Prostate gland (tissue), 2 donors: ENCODE results near the gene CIC. TPM values are rescaled to one million over a fixed set of nuclear protein-coding genes. Genes with fewer than 3 reads are reported as not detected.

ENCODE experiments used
- DNase-seq: peaks from one replicate; pipeline ENCODE4 v3.0.0-alpha.2; 2019; ENCODE audit warnings: low spot score
- H3K27ac ChIP-seq, 2 donors: fragments of 200-600 bp; sonication (generic); 2 replicates each; pipeline ENCODE4 v1.5.1; 2017 to 2019
- H3K27me3 ChIP-seq: fragments of 200-600 bp; sonication (generic); replicated peaks from 2 replicates; pipeline ENCODE4 v1.5.1; 2019; ENCODE audit not compliant: insufficient read depth
- H3K36me3 ChIP-seq, 2 donors: fragments of 200-600 bp; sonication (generic); 1 replicate in 1 of 2; 2 replicates in 1 of 2; pipeline versions ENCODE4 v1.5.1 to v1.8.1; 2017 to 2019
- H3K4me1 ChIP-seq: fragments of 200-600 bp; sonication (generic); replicated peaks from 2 replicates; pipeline ENCODE4 v1.5.1; 2019
- H3K4me3 ChIP-seq, 2 donors: fragments of 200-600 bp; sonication (generic); 2 replicates each; pipeline ENCODE4 v1.5.1; 2017 to 2019
- H3K9me3 ChIP-seq: fragments of 200-600 bp; sonication (generic); 2 replicates; pipeline ENCODE4 v1.5.1; 2017
- POLR2A ChIP-seq: fragments of 450-650 bp; IDR thresholded peaks from one replicate; pipeline ENCODE4 v1.6.1; 2016; ENCODE audit warnings: antibody characterized with exemption, mild to moderate bottlenecking
- POLR2AphosphoS5 ChIP-seq: sonication (generic); formaldehyde crosslinking; IDR thresholded peaks from one replicate; pipeline ENCODE4 v1.6.1; 2017; ENCODE audit warnings: antibody characterized with exemption
- WGBS: methylation state at CpG from one replicate; pipeline ENCODE4 v1.1.5; 2018; 5-methylcytosine and 5-hydroxymethylcytosine counted together
- intact Hi-C: fragments of 100-400 bp; cut with DNase I; formaldehyde crosslinking; loops from one replicate; pipeline ENCODE4 v1.14.2; 2022
- total RNA-seq, 2 donors: library from RNA; depleted of rRNA; stranded (reverse); fragments of >200 nt; gene quantifications; one replicate each; pipeline ENCODE4 v1.1.0, GENCODE V29; 2016
- TF ChIP-seq, protein P1 (sequence below), 4 experiments: fragments of 200-600 bp in 2 of 4; fragments of 450-650 bp in 2 of 4; sonication (generic) in 2 of 4; IDR thresholded peaks; 1 replicate in 3 of 4; 2 replicates in 1 of 4; pipeline ENCODE4 v1.5.1; 2016 to 2019; ENCODE audit warnings: antibody characterized with exemption in 4 of 4, mild to moderate bottlenecking in 2 of 4, moderate library complexity in 2 of 4

Gene CIC
- total RNA-seq, 2 donors from 2014 or later: 64.6 to 145 TPM

DNA sequence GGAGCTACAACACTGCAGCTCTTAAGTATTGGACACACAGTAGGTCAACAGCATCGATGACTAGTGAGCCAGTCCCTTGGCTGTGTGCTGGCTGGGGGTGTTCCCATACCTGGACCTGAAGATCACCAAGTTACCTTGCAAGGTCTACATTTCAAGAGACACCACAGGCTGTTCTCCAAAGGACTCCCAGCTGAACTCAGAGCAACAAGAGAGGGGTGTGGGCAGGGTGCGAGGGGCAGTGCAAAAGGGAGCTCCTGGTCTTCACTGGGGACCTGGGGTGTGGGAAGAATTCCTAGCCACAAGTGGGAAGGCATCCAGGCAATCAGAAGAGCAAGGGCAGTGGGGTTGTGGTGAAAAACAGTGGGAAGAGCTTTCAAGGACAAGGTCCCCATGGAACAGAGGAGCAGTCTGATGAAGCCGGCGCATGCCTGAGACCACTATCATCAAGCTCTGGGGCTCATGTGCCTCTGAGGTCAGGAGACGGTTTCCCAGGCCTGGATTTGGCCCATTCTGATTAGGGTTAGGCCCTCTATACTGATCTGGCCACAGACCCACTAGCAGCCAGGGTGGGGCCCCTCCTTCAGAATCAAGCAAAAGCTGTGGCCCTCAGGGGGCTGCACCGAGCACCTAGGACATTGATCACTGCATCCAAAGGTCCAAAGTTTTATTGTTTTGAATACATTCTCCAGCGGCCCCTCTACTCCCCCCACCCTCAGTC, 22.0 kb upstream of the CIC start:
- H3K27ac ChIP-seq: no peak overlapping the region
- no peak for DNase-seq
- intact Hi-C loops: loop anchor here (2.0 kb wide), 1 partner anchor 32 kb away; no protein-coding TSS in a partner anchor

GRCh38 chr19:42247640-42248199, 21.3 kb upstream of the CIC start:
- 92% methylated on average over 6 of the region's 6 CpGs for WGBS
- Histone ChIP-seq H3K27ac (no peak overlapping the region), H3K4me3 (no peak overlapping the region), H3K9me3 (no peaks in the 10 kb centered on the region), H3K36me3 (no peaks in the 10 kb centered on the region), H3K4me1 (peaks cover 16% of the 10 kb centered on the region), H3K27me3 (no peaks in the 10 kb centered on the region)
- DNase-seq: no peak
- TF ChIP-seq, protein P1, sequence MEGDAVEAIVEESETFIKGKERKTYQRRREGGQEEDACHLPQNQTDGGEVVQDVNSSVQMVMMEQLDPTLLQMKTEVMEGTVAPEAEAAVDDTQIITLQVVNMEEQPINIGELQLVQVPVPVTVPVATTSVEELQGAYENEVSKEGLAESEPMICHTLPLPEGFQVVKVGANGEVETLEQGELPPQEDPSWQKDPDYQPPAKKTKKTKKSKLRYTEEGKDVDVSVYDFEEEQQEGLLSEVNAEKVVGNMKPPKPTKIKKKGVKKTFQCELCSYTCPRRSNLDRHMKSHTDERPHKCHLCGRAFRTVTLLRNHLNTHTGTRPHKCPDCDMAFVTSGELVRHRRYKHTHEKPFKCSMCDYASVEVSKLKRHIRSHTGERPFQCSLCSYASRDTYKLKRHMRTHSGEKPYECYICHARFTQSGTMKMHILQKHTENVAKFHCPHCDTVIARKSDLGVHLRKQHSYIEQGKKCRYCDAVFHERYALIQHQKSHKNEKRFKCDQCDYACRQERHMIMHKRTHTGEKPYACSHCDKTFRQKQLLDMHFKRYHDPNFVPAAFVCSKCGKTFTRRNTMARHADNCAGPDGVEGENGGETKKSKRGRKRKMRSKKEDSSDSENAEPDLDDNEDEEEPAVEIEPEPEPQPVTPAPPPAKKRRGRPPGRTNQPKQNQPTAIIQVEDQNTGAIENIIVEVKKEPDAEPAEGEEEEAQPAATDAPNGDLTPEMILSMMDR (IDR thresholded peaks at IDR 0.05): no peak
- no peak for TF ChIP-seq POLR2A
- TF ChIP-seq POLR2AphosphoS5: no peak
- intact Hi-C loops: loop anchor here (2.0 kb wide), 1 partner anchor 31 kb away; no protein-coding TSS in a partner anchor

More for the DNA sequence above, 22.0 kb upstream of the CIC start:
- peaks cover 10% of the 10 kb centered on the region for H3K4me1 ChIP-seq
- no peaks in the 10 kb centered on the region for H3K36me3 ChIP-seq
- no peak overlapping the region for H3K4me3 ChIP-seq
- no peak for TF ChIP-seq POLR2AphosphoS5
- TF ChIP-seq POLR2A: no peak
- TF ChIP-seq, protein P1 (IDR thresholded peaks at IDR 0.05): no peak
- no peaks in the 10 kb centered on the region for H3K9me3 ChIP-seq
- WGBS: 77% methylated on average over 7 of the region's 7 CpGs
- H3K27me3 ChIP-seq: no peaks in the 10 kb centered on the region

DNA sequence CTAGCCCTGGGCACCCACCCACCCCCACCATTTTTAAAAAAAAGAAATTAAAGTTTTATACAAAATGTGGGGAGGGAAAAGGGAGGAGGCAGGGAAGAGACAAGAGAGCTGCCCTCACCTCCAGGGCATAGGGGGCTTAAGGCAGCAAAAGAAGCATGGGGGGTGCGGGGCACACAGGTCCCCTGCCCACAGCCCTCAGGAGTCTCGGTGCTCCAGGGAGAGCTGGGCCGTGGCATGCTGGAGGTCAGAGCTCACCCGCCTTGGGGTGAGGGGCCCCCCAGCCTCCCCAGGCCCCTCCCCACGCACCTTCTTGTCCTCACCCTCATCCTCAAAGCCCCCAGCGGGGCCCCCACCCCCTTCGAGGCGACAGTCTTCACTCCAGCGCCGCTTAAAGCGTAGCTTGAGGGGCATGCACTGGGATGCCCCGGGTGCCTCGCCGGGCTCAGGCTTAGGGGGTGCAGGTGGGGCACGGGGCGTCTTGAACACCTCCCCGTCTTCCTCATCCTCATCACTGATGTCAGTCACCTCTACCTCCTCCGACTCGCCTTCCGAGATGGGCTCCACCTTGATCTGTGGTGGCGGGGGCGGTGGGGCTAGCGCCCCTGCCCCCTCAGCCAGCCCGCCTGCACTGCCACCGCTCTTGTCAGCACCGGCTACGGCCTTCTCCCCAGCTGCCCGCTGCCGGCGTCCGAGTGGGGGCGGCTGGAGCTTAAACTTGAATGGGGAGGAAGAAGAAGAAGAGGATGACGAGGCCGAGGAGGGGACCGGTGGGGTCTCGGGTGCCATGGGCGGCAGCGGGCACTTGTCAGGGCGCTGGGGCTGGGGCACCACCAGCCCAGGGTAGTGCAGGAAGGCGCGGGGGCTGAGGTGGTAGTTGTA, 20.5 kb upstream of the CIC start:
- H3K4me3 ChIP-seq: no peak overlapping the region
- peaks cover 20% of the 10 kb centered on the region for H3K4me1 ChIP-seq
- no peaks in the 10 kb centered on the region for H3K9me3 ChIP-seq
- TF ChIP-seq, protein P1 (IDR thresholded peaks at IDR 0.05): no peak
- no peak for TF ChIP-seq POLR2A
- no peak for TF ChIP-seq POLR2AphosphoS5
- no peaks in the 10 kb centered on the region for H3K27me3 ChIP-seq
- 88% methylated on average over 41 of the region's 41 CpGs for WGBS
- no peak overlapping the region for H3K27ac ChIP-seq
- no peak for DNase-seq
- intact Hi-C loops: no loop called here
- no peaks in the 10 kb centered on the region for H3K36me3 ChIP-seq

DNA sequence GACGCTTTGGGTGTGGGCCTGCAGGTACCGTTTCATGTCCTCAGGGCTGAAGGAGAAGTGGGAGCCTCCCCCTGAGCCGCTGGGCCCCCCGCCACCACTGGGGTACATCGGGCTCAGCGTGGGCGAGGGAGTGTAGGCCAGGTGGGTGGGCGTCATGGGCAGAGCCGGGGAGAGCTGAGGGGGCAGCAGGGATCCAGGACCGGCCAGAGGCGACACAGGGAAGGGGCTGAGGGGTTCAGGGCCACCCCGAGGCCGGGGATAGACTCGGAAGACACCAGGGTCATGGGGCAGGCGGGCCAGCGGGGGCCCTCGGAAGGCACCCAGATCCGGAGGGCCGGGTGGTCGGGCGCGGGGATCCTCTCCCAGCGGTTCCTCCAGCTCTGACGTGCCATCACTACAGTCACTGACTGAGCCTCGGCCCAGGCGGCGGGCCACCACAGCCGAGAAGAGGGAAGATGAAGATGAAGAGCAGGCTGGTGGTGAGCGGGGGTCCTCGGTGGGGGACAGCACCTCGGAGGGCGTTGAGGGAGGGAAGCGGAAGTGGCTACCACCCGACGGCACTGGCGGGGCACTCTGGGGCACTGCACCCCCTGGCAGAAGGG, 19.8 kb upstream of the CIC start:
- Histone ChIP-seq H3K4me3 (no peak overlapping the region), H3K27me3 (no peaks in the 10 kb centered on the region), H3K4me1 (peaks cover 14% of the 10 kb centered on the region), H3K36me3 (no peaks in the 10 kb centered on the region), H3K27ac (no peak overlapping the region), H3K9me3 (no peaks in the 10 kb centered on the region)
- intact Hi-C loops: no loop called here
- no peak for DNase-seq
- WGBS: 84% methylated on average over 36 of the region's 36 CpGs
- TF ChIP-seq POLR2A (no peak), POLR2AphosphoS5 (no peak)
- TF ChIP-seq, protein P1 (IDR thresholded peaks at IDR 0.05): no peak
